ENCODE data around the gene PELI2. TPM values are rescaled to one million over a fixed set of nuclear protein-coding genes. Genes with fewer than 3 reads are reported as not detected.

PELI2 gene
- total and polyA plus RNA-seq, 2 experiments from 2014 or later = 8.0 to 24.5 TPM

- no peak for TF ChIP-seq REST (IDR thresholded peaks at IDR 0.05; ENCODE audit: unreplicated experiment)
- no peak for TF ChIP-seq EZH2phosphoT487 (IDR thresholded peaks at IDR 0.05; ENCODE audit: unreplicated experiment)
- no peak for TF ChIP-seq ZNF331 (CRISPR knock-in tag; IDR thresholded peaks at IDR 0.05; ENCODE audit: low read depth)
- TF ChIP-seq ETS1 (IDR thresholded peaks at IDR 0.05) = no peak
- no peak for TF ChIP-seq CTCF (conservative IDR thresholded peaks at IDR 0.05; ENCODE audit: low read depth in 2 of 2)
- TF ChIP-seq CREB1 (CRISPR knock-in tag; IDR thresholded peaks at IDR 0.05; ENCODE audit: low read depth) = no peak
- no peak for TF ChIP-seq NANOG (IDR thresholded peaks at IDR 0.05; ENCODE audit: borderline replicate concordance)
Observed at GRCh38 chr14:56205881-56206280, 87.7 kb downstream of the PELI2 start (continued).

GRCh38 chr14:56206596-56206995 lies 88.4 kb downstream of the PELI2 start:
- Histone ChIP-seq H4K20me1 (replicated peaks; ENCODE audit: insufficient read depth) (peaks cover 10% of the 10 kb centered on the region; the same call in 1 of the 2 replicates), H3K4me1 (ENCODE audit: insufficient read depth) (peaks cover 9% of the 10 kb centered on the region; the same call in 1 of the 2 replicates), H3F3A (replicated peaks; ENCODE audit: low read depth) (no peaks in the 10 kb centered on the region), H3K4me2 (no peak overlapping the region), H3K4me3 (no peak overlapping the region), H2AFZ (no peak overlapping the region), H3K36me3 (ENCODE audit: insufficient read depth) (no peaks in the 10 kb centered on the region), H3K79me2 (replicated peaks; ENCODE audit: insufficient read depth) (peaks cover 17% of the 10 kb centered on the region; the same call in 1 of the 2 replicates), H3K27ac (ENCODE audit: low read depth) (no peak overlapping the region), H3K27me3 (ENCODE audit: insufficient read depth) (no peaks in the 10 kb centered on the region), H3K9me2 (ENCODE audit: insufficient read depth) (no peaks in the 10 kb centered on the region; the same call in 1 of the 2 replicates)
- Mint-ChIP-seq H3K9me3 (no peaks in the 10 kb centered on the region), H3K4me1 (peaks cover 12% of the 10 kb centered on the region), H3K27me3 (ENCODE audit: insufficient read depth, low read depth, poor library complexity) (peaks cover 1% of the 10 kb centered on the region), H3K36me3 (ENCODE audit: low read depth) (no peaks in the 10 kb centered on the region), H3K27ac (no peak overlapping the region), H3K4me3 (no peak overlapping the region)
- ATAC-seq (no peak), DNase-seq (ENCODE audit: low spot score) (no peak)
- TF ChIP-seq ETS1 (IDR thresholded peaks at IDR 0.05) (no peak), CREB1 (CRISPR knock-in tag; IDR thresholded peaks at IDR 0.05; ENCODE audit: low read depth) (no peak), JUNB (IDR thresholded peaks at IDR 0.05; ENCODE audit: unreplicated experiment) (no peak), POLR2AphosphoS5 (IDR thresholded peaks at IDR 0.05; ENCODE audit: low read depth) (no peak), ZNF331 (CRISPR knock-in tag; IDR thresholded peaks at IDR 0.05; ENCODE audit: low read depth) (no peak), ZNF114 (CRISPR knock-in tag; IDR thresholded peaks at IDR 0.05) (no peak), ZNF462 (CRISPR knock-in tag; IDR thresholded peaks at IDR 0.05) (no peak), NANOG (IDR thresholded peaks at IDR 0.05; ENCODE audit: borderline replicate concordance) (no peak)

Measured in GM23338 (cell line).